Stomach (tissue), 4 donors: Measurements from ENCODE around the gene ADAM20.

Source experiments
- CTCF ChIP-seq, 7 experiments: fragments of 450-650 bp in 4 of 7; fragments of 200-600 bp in 3 of 7; sonication (generic) in 3 of 7; IDR thresholded peaks; one replicate each; pipeline ENCODE4 v1.5.1; 2016 to 2019; ENCODE audit warnings: antibody characterized with exemption in 7 of 7, control low read depth in 2 of 7, mild to moderate bottlenecking in 1 of 7
- POLR2A ChIP-seq, 4 donors: fragments of 450-650 bp; IDR thresholded peaks; one replicate each; pipeline ENCODE4 v1.6.1; 2016; ENCODE audit warnings: antibody characterized with exemption in 4 of 4, control low read depth in 2 of 4, mild to moderate bottlenecking in 1 of 4, moderate library complexity in 1 of 4
- POLR2AphosphoS5 ChIP-seq, 3 donors: sonication (generic); formaldehyde crosslinking; IDR thresholded peaks; one replicate each; pipeline ENCODE4 v1.6.1; 2016; ENCODE audit warnings: antibody characterized with exemption in 3 of 3

- TF ChIP-seq POLR2A (IDR thresholded peaks at IDR 0.05) (no peak), CTCF (IDR thresholded peaks at IDR 0.05) (no peak), POLR2AphosphoS5 (IDR thresholded peaks at IDR 0.05) (no peak)
Observed at GRCh38 chr14:70538087-70538486, 3.3 kb upstream of the ADAM20 start.
